Iris pigment epithelial cell (primary cell): ENCODE data around the gene MGAT4A.
"Not testable (repeated sequence)": the region's sequence is repeated elsewhere in the genome, so short reads cannot be mapped to it uniquely, and the experiment has no call there.

Experiments used
- DNase-seq: peaks from one replicate; pipeline ENCODE4 v3.0.0-alpha.2; 2011; ENCODE audit warnings: low read depth

The MGAT4A gene

GRCh38 chr2:98730053-98730706, 752 bp downstream of the MGAT4A start:
- no peak for DNase-seq

- no peak for DNase-seq
These were observed 1.3 kb downstream of the MGAT4A start for GRCh38 chr2:98729652-98730051.

- not testable (repeated sequence) for DNase-seq
These were observed 2.7 kb downstream of the MGAT4A start for GRCh38 chr2:98728088-98728718.

GRCh38 chr2:98727369-98728087, 3.4 kb downstream of the MGAT4A start:
- no peak for DNase-seq

- no peak for DNase-seq
These were observed 4.1 kb downstream of the MGAT4A start for GRCh38 chr2:98726735-98727368.

- no peak for DNase-seq
These were observed 4.7 kb downstream of the MGAT4A start for GRCh38 chr2:98726205-98726604.

GRCh38 chr2:98720286-98720685, 10.6 kb downstream of the MGAT4A start:
- DNase-seq, result no peak

- no peak for DNase-seq
These were observed 13.3 kb downstream of the MGAT4A start for GRCh38 chr2:98717621-98718020.

GRCh38 chr2:98716786-98717185, 14.1 kb downstream of the MGAT4A start:
- no peak for DNase-seq

GRCh38 chr2:98715812-98716451, 15.0 kb downstream of the MGAT4A start:
- no peak for DNase-seq

- no peak for DNase-seq
These were observed 17.5 kb downstream of the MGAT4A start for GRCh38 chr2:98713332-98714015.

- DNase-seq, result no peak
These were observed 18.8 kb downstream of the MGAT4A start for GRCh38 chr2:98712145-98712544.

GRCh38 chr2:98711506-98711905, 19.4 kb downstream of the MGAT4A start:
- DNase-seq, result no peak

- no peak for DNase-seq
These were observed 20.2 kb downstream of the MGAT4A start for GRCh38 chr2:98710734-98711133.

GRCh38 chr2:98709535-98709934, 21.4 kb downstream of the MGAT4A start:
- no peak for DNase-seq

- DNase-seq, result no peak
These were observed 22.3 kb downstream of the MGAT4A start for GRCh38 chr2:98708396-98709186.

GRCh38 chr2:98706591-98706990, 24.3 kb downstream of the MGAT4A start:
- DNase-seq, result no peak

GRCh38 chr2:98705333-98705617, 25.7 kb downstream of the MGAT4A start:
- no peak for DNase-seq

GRCh38 chr2:98704499-98705332, 26.2 kb downstream of the MGAT4A start:
- no peak for DNase-seq

GRCh38 chr2:98703738-98704137, 27.2 kb downstream of the MGAT4A start:
- no peak for DNase-seq
